H1 (cell line): Measurements from ENCODE around the gene PPP2R2B. TPM values are rescaled to one million over a fixed set of nuclear protein-coding genes. Genes with fewer than 3 reads are reported as not detected.

Experiments used
- CTCF ChIA-PET: fragments of 300-600 bp; sonication (Branson Sonifier 250); formaldehyde crosslinking; loops from one replicate; lab custom pipeline; 2021; ENCODE audit not compliant: partially characterized antibody; lab: Charles Lee
- POLR2A ChIA-PET: fragments of 300-600 bp; sonication (Branson Sonifier 250); formaldehyde crosslinking; loops from one replicate; lab custom pipeline; 2021; ENCODE audit warnings: inconsistent platforms; ENCODE audit not compliant: partially characterized antibody; lab: Charles Lee
- DNase-seq, 2 experiments: peaks; one replicate each; pipeline versions ENCODE4 v3.0.0 to v3.0.0-alpha.2; 2010 to 2022; ENCODE audit warnings: low spot score in 2 of 2, low read depth in 1 of 2, mixed read lengths in 1 of 2
- FAIRE-seq: peaks from 2 replicates; lab custom pipeline; 2011; peaks lifted over from hg19 to GRCh38; lab: Jason Lieb, UNC
- H2AFZ ChIP-seq: 2 replicates; pipeline ENCODE4 v1.8.1; 2012; ENCODE audit warnings: low read length, inconsistent platforms
- H2AK5ac ChIP-seq: 2 replicates; pipeline ENCODE4 v1.6.1; 2013; ENCODE audit warnings: low read depth, low read length
- H2BK120ac ChIP-seq: replicated peaks from 2 replicates; pipeline ENCODE3; 2013; ENCODE audit warnings: low read depth, low read length, inconsistent platforms
- H2BK12ac ChIP-seq: 2 replicates; pipeline ENCODE4 v1.6.1; 2013; ENCODE audit warnings: low read depth, low read length
- H2BK15ac ChIP-seq: 2 replicates; pipeline ENCODE4 v1.6.1; 2013; ENCODE audit warnings: low read length
- H2BK20ac ChIP-seq: 2 replicates; pipeline ENCODE4 v1.6.1; 2013; ENCODE audit warnings: low read length
- H2BK5ac ChIP-seq: 2 replicates; pipeline ENCODE4 v1.6.1; 2013; ENCODE audit warnings: low read depth, low read length
- H3K14ac ChIP-seq: 2 replicates; pipeline ENCODE4 v1.6.1; 2013; ENCODE audit warnings: inconsistent platforms; ENCODE audit not compliant: insufficient read length
- H3K18ac ChIP-seq: 2 replicates; pipeline ENCODE4 v1.6.1; 2013; ENCODE audit warnings: low read length; ENCODE audit errors: extremely low read depth
- H3K23ac ChIP-seq: 2 replicates; pipeline ENCODE4 v1.6.1; 2013; ENCODE audit warnings: inconsistent platforms; ENCODE audit not compliant: insufficient read length
- H3K23me2 ChIP-seq: 2 replicates; pipeline ENCODE4 v1.6.1; 2013; ENCODE audit warnings: low read depth, low read length
- H3K27ac ChIP-seq: 2 replicates; pipeline ENCODE4 v1.6.1; 2011; ENCODE audit warnings: low read depth, low read length, inconsistent platforms
- H3K27me3 ChIP-seq, 4 experiments: replicated peaks in 1 of 4; 1 replicate in 1 of 4; 2 replicates in 3 of 4; pipeline versions ENCODE4 v1.6.1 to v1.8.1; 2011 to 2013; ENCODE audit warnings: low read length in 3 of 4, mild to moderate bottlenecking in 3 of 4, inconsistent platforms in 2 of 4, mixed read lengths in 2 of 4, moderate library complexity in 1 of 4; ENCODE audit not compliant: control insufficient read depth in 3 of 4, insufficient read depth in 3 of 4; ENCODE audit errors: extremely low read depth in 1 of 4
- H3K36me3 ChIP-seq, 4 experiments: 2 replicates each; pipeline versions ENCODE4 v1.6.1 to v1.8.1; 2011 to 2013; ENCODE audit warnings: mild to moderate bottlenecking in 4 of 4, low read length in 3 of 4, moderate library complexity in 2 of 4, control low read depth in 1 of 4, inconsistent platforms in 1 of 4; ENCODE audit not compliant: insufficient read depth in 4 of 4, control insufficient read depth in 2 of 4
- H3K4ac ChIP-seq: replicated peaks from 2 replicates; pipeline ENCODE3; 2013; ENCODE audit warnings: low read length, low read depth, mixed read lengths, inconsistent platforms; ENCODE audit not compliant: insufficient read length
- H3K4me1 ChIP-seq, 4 experiments: replicated peaks in 1 of 4; 1 replicate in 1 of 4; 2 replicates in 3 of 4; pipeline versions ENCODE4 v1.6.1 to v1.8.1; 2011 to 2013; ENCODE audit warnings: low read length in 3 of 4, inconsistent platforms in 2 of 4, mixed read lengths in 1 of 4; ENCODE audit not compliant: insufficient read depth in 4 of 4, control insufficient read depth in 3 of 4
- H3K4me2 ChIP-seq, 2 experiments: 2 replicates each; pipeline versions ENCODE4 v1.6.1 to v1.8.1; 2011 to 2013; ENCODE audit warnings: low read depth in 2 of 2, low read length in 2 of 2, control low read depth in 1 of 2, inconsistent platforms in 1 of 2, mild to moderate bottlenecking in 1 of 2; ENCODE audit not compliant: insufficient read depth in 1 of 2
- H3K4me3 ChIP-seq, 4 experiments: fragments of 200-600, 300-600 bp in 1 of 4; sonication (generic), shearing (Covaris generic), sonication (Bioruptor Twin) in 1 of 4; 2 replicates each; pipeline versions ENCODE4 v1.5.1 to v1.8.1; 2011 to 2016; ENCODE audit warnings: low read length in 4 of 4, low read depth in 3 of 4, control low read depth in 2 of 4, inconsistent platforms in 2 of 4, mild to moderate bottlenecking in 2 of 4, mixed read lengths in 1 of 4, moderate library complexity in 1 of 4; ENCODE audit not compliant: insufficient read depth in 2 of 4; ENCODE audit errors: extremely low read depth in 1 of 4
- H3K56ac ChIP-seq: replicated peaks from 2 replicates; pipeline ENCODE3; 2013; ENCODE audit warnings: low read depth, mild to moderate bottlenecking, mixed read lengths, low read length, inconsistent platforms; ENCODE audit not compliant: insufficient read length
- H3K79me1 ChIP-seq: 2 replicates; pipeline ENCODE4 v1.6.1; 2013; ENCODE audit warnings: low read depth, low read length, control low read depth
- H3K79me2 ChIP-seq, 2 experiments: 2 replicates each; pipeline versions ENCODE4 v1.6.1 to v1.8.1; 2012 to 2013; ENCODE audit warnings: low read length in 2 of 2, mild to moderate bottlenecking in 2 of 2, inconsistent platforms in 1 of 2; ENCODE audit not compliant: insufficient read depth in 2 of 2, control insufficient read depth in 1 of 2
- H3K9ac ChIP-seq, 4 experiments: replicated peaks in 1 of 4; 1 replicate in 1 of 4; 2 replicates in 3 of 4; pipeline versions ENCODE4 v1.6.1 to v1.8.1; 2011 to 2013; ENCODE audit warnings: low read depth in 3 of 4, low read length in 3 of 4, control low read depth in 2 of 4, mild to moderate bottlenecking in 2 of 4, moderate library complexity in 2 of 4, inconsistent platforms in 1 of 4; ENCODE audit errors: extremely low read depth in 1 of 4
- H3K9me3 ChIP-seq, 2 experiments: 2 replicates each; pipeline versions ENCODE4 v1.6.1 to v1.8.1; 2012 to 2013; ENCODE audit warnings: mild to moderate bottlenecking in 2 of 2, moderate library complexity in 2 of 2, control low read depth in 1 of 2, inconsistent platforms in 1 of 2, low read depth in 1 of 2, low read length in 1 of 2, mixed read lengths in 1 of 2; ENCODE audit not compliant: insufficient read depth in 2 of 2
- H4K20me1 ChIP-seq, 2 experiments: replicated peaks in 1 of 2; 2 replicates each; pipeline versions ENCODE3 to v1.8.1; 2011 to 2013; ENCODE audit warnings: inconsistent platforms in 2 of 2, low read length in 2 of 2, mild to moderate bottlenecking in 1 of 2; ENCODE audit not compliant: insufficient read depth in 2 of 2, control insufficient read depth in 1 of 2
- H4K5ac ChIP-seq: 2 replicates; pipeline ENCODE4 v1.6.1; 2013; ENCODE audit warnings: low read length, low read depth, mixed read lengths, inconsistent platforms; ENCODE audit not compliant: insufficient read length
- H4K8ac ChIP-seq: 2 replicates; pipeline ENCODE4 v1.8.0; 2013; ENCODE audit warnings: mild to moderate bottlenecking, moderate library complexity, low read length, inconsistent platforms; ENCODE audit not compliant: insufficient read depth; ENCODE audit errors: extremely low read depth
- H4K91ac ChIP-seq: replicated peaks from 2 replicates; pipeline ENCODE3; 2013; ENCODE audit warnings: low read length, mixed read lengths, inconsistent platforms; ENCODE audit not compliant: insufficient read length
- BACH1 ChIP-seq: IDR thresholded peaks from 2 replicates; pipeline ENCODE4 v1.6.1; 2012; ENCODE audit warnings: low read length, improper control_type of control experiment
- CREB1 ChIP-seq: IDR thresholded peaks from 2 replicates; pipeline ENCODE4 v1.6.1; 2012; ENCODE audit warnings: inconsistent platforms
- GTF2F1 ChIP-seq: IDR thresholded peaks from 2 replicates; pipeline ENCODE4 v1.6.1; 2012; ENCODE audit warnings: low read depth, low read length, improper control_type of control experiment, borderline replicate concordance
- JUN ChIP-seq: IDR thresholded peaks from 2 replicates; pipeline ENCODE4 v1.6.1; 2011; ENCODE audit warnings: low read depth, mild to moderate bottlenecking, improper control_type of control experiment, low read length
- JUND ChIP-seq: IDR thresholded peaks from 2 replicates; pipeline ENCODE4 v1.6.1; 2011; ENCODE audit warnings: mild to moderate bottlenecking, improper control_type of control experiment, low read length
- KDM1A ChIP-seq: fragments of 200-600, 300-600 bp; sonication (generic); IDR thresholded peaks from 2 replicates; pipeline ENCODE4 v1.7.1; 2016; ENCODE audit warnings: mild to moderate bottlenecking, low read length, borderline replicate concordance
- KDM4A ChIP-seq: IDR thresholded peaks from one replicate; pipeline ENCODE4 v1.7.1; 2012; ENCODE audit warnings: low read depth, mild to moderate bottlenecking, moderate library complexity, low read length, inconsistent platforms; ENCODE audit not compliant: severe bottlenecking
- MAFK ChIP-seq: IDR thresholded peaks from 2 replicates; pipeline ENCODE4 v1.6.1; 2012; ENCODE audit warnings: low read depth, mild to moderate bottlenecking, improper control_type of control experiment, low read length
- SAP30 ChIP-seq: fragments of 300-600 bp; sonication (generic); IDR thresholded peaks from 2 replicates; pipeline ENCODE4 v1.7.1; 2012; ENCODE audit warnings: low read length, moderate library complexity, mild to moderate bottlenecking, inconsistent platforms; ENCODE audit not compliant: insufficient read depth, insufficient replicate concordance
- SP4 ChIP-seq: IDR thresholded peaks from 2 replicates; pipeline ENCODE4 v1.6.1; 2012; ENCODE audit warnings: low read length, inconsistent platforms
- WGBS, 2 experiments: shearing (Covaris generic) in 1 of 2; methylation state at CpG; one replicate each; pipeline versions ENCODE4 v1.1.6 to v1.1.7; 2013 to 2015; ENCODE audit warnings: low lambda C conversion rate in 2 of 2, mixed read lengths in 2 of 2, inconsistent platforms in 1 of 2, low coverage in 1 of 2, missing lambda C conversion rate in 1 of 2; ENCODE audit not compliant: insufficient replicate concordance in 2 of 2, insufficient coverage in 1 of 2, insufficient read length in 1 of 2; ENCODE audit errors: extremely low coverage in 1 of 2, missing lambda C conversion rate in 1 of 2; 5-methylcytosine and 5-hydroxymethylcytosine counted together
- polyA plus RNA-seq, 7 experiments: library from polyadenylated mRNA; depleted of rRNA in 3 of 7; stranded (reverse) in 5 of 7; unstranded in 2 of 7; fragments of >200 nt in 5 of 7; fragments of 200-250 nt in 2 of 7; gene quantifications; 1 replicate in 5 of 7; 2 replicates in 1 of 7; 4 replicates in 1 of 7; pipeline versions ENCODE4 v1.2.1 to v1.2.3, GENCODE V29; 2011 to 2013; ENCODE audit warnings: missing spikeins in 2 of 7, mixed read lengths in 2 of 7
- total RNA-seq: library from RNA; stranded (reverse); fragmentation: NEBNext Ultra II Directional; extraction: Animal tissue kit (Norgen Biotek cat#: 25700); gene quantifications from 2 replicates; pipeline ENCODE4 v1.2.1, GENCODE V29; 2021
- TF ChIP-seq, protein P1 (sequence below): IDR thresholded peaks from 2 replicates; pipeline ENCODE4 v1.6.1; 2011; ENCODE audit warnings: low read length, improper control_type of control experiment
- TF ChIP-seq, protein P2 (sequence below): IDR thresholded peaks from 2 replicates; pipeline ENCODE4 v1.6.1; 2011; ENCODE audit warnings: low read depth, mild to moderate bottlenecking, low read length; ENCODE audit not compliant: insufficient read depth

PPP2R2B gene
- total and polyA plus RNA-seq, 2 of the 8 experiments (the other 6 are each of a cell fraction or from before 2014, with no cell fraction given) = 21.1 to 37.1 TPM

GRCh38 chr5:146890731-146891440 lies 12.3 kb upstream of the PPP2R2B start:
- H3K14ac ChIP-seq = no peak overlapping the region
- H3K27ac ChIP-seq = no peak overlapping the region
- H3K23me2 ChIP-seq = no peaks in the 10 kb centered on the region; the same call in 1 of the 2 replicates
- H2BK120ac ChIP-seq = no peak overlapping the region
- H4K5ac ChIP-seq = no peak overlapping the region
- H2AK5ac ChIP-seq = no peak overlapping the region
- no peak overlapping the region for H4K91ac ChIP-seq
- peaks cover 0 to 1% (median 0%) of the 10 kb centered on the region in 4 experiments; a peak in 1 of 7 replicates for H3K27me3 ChIP-seq
- no peak overlapping the region for H2BK12ac ChIP-seq
- H3K4me1 ChIP-seq = peaks cover 0 to 10% (median 5%) of the 10 kb centered on the region in 4 experiments; a peak in 2 of 7 replicates
- no peak overlapping the region for H2BK20ac ChIP-seq
- no peak overlapping the region for H2AFZ ChIP-seq
- no peak overlapping the region for H3K4me2 ChIP-seq
- H3K9me3 ChIP-seq = no peaks in the 10 kb centered on the region
- DNase-seq (no peak), FAIRE-seq (no peak)
- H4K8ac ChIP-seq = no peak overlapping the region
- ChIA-PET POLR2A (no interaction called here), CTCF (interaction anchor here (1.0 to 2.9 kb wide), 2 partner anchors 16 to 353 kb away, joined by 3 to 14 read pairs; no protein-coding TSS in a partner anchor)
- H3K9ac ChIP-seq = no peak overlapping the region
- no peak overlapping the region for H3K56ac ChIP-seq
- H3K79me1 ChIP-seq = no peaks in the 10 kb centered on the region
- no peak overlapping the region for H3K23ac ChIP-seq
- no peak overlapping the region for H2BK15ac ChIP-seq
- H4K20me1 ChIP-seq = no peaks in the 10 kb centered on the region
- H3K36me3 ChIP-seq = no peaks in the 10 kb centered on the region
- WGBS, 2 experiments = 83% methylated on average over 1 of the region's 1 CpG; no CpG with 5 or more reads in 1 of the 2 experiments
- no peaks in the 10 kb centered on the region for H3K79me2 ChIP-seq
- no peak overlapping the region for H3K4me3 ChIP-seq
- H3K4ac ChIP-seq = no peak overlapping the region
- no peak overlapping the region for H3K18ac ChIP-seq
- H2BK5ac ChIP-seq = no peak overlapping the region
- TF ChIP-seq, protein P1, sequence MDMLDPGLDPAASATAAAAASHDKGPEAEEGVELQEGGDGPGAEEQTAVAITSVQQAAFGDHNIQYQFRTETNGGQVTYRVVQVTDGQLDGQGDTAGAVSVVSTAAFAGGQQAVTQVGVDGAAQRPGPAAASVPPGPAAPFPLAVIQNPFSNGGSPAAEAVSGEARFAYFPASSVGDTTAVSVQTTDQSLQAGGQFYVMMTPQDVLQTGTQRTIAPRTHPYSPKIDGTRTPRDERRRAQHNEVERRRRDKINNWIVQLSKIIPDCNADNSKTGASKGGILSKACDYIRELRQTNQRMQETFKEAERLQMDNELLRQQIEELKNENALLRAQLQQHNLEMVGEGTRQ = no peak
- TF ChIP-seq GTF2F1 = no peak
- no peak for TF ChIP-seq SP4
- no peak for TF ChIP-seq BACH1
- no peak for TF ChIP-seq KDM4A
- no peak for TF ChIP-seq JUND
- TF ChIP-seq SAP30 = no peak
- TF ChIP-seq CREB1 = no peak
- no peak for TF ChIP-seq KDM1A
- TF ChIP-seq MAFK = no peak
- TF ChIP-seq, protein P2, sequence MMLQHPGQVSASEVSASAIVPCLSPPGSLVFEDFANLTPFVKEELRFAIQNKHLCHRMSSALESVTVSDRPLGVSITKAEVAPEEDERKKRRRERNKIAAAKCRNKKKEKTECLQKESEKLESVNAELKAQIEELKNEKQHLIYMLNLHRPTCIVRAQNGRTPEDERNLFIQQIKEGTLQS = no peak
- TF ChIP-seq JUN = no peak
